K562 (cell line): ENCODE data around the gene PAQR7. TPM values are rescaled to one million over a fixed set of nuclear protein-coding genes. Genes with fewer than 3 reads are reported as not detected.
A peak's percentile ranks its signal among the peaks of the same experiment; 100 is the strongest.

Source experiments
- ATAC-seq: fragments of 200-7000 bp; cut with Tn5 transposase; 3 replicates; pipeline ENCODE4 v1.9.1; 2020; ENCODE audit warnings: moderate library complexity
- BruUV-seq: library from RNA; stranded (reverse); fragments of 400-500 nt; replicated peaks from 2 replicates; lab custom pipeline; 2021; lab: Mats Ljungman, UMichigan
- CTCF ChIA-PET: fragments of 300-600 bp; formaldehyde crosslinking; extraction: SDS; loops from one replicate; lab custom pipeline; 2021; ENCODE audit warnings: low intra/inter-chr PET ratio; lab: Yijun Ruan, JAX
- POLR2A ChIA-PET: fragments of 300-600, 350-650 bp; sonication (Branson Sonifier 250); formaldehyde crosslinking; extraction: SDS; loops from one replicate; lab custom pipeline; 2021; ENCODE audit warnings: antibody characterized with exemption, inconsistent platforms; lab: Yijun Ruan, JAX
- DNase-seq, 4 experiments: peaks; one replicate each; pipeline versions ENCODE4 v3.0.0 to v3.0.0-alpha.2; 2011 to 2018; ENCODE audit warnings: low spot score in 3 of 4, mixed read lengths in 3 of 4; ENCODE audit errors: extremely low read depth in 1 of 4
- FAIRE-seq: peaks from 2 replicates; lab custom pipeline; 2011; peaks lifted over from hg19 to GRCh38; lab: Jason Lieb, UNC
- H2AFZ ChIP-seq: 2 replicates; pipeline ENCODE4 v1.6.0; 2011; ENCODE audit warnings: low read depth, low read length, control low read depth, inconsistent platforms
- H3K27ac ChIP-seq: fragments of 200-600 bp; 3 replicates; pipeline ENCODE4 v1.8.0; 2011; ENCODE audit warnings: low read depth, mild to moderate bottlenecking, control low read depth, inconsistent platforms, low read length, moderate library complexity, mixed read lengths; ENCODE audit errors: extremely low read depth
- H3K27me3 ChIP-seq, 2 experiments: fragments of 300-600 bp in 1 of 2; 2 replicates in 1 of 2; 3 replicates in 1 of 2; pipeline versions ENCODE4 v1.6.0 to v1.8.0; 2011; ENCODE audit warnings: inconsistent platforms in 2 of 2, low read length in 2 of 2, mild to moderate bottlenecking in 1 of 2, mixed read lengths in 1 of 2, moderate library complexity in 1 of 2; ENCODE audit not compliant: control insufficient read depth in 2 of 2, insufficient read depth in 2 of 2
- H3K36me3 ChIP-seq: fragments of 300-600 bp; 3 replicates; pipeline ENCODE4 v1.8.0; 2011; ENCODE audit warnings: mild to moderate bottlenecking, low read length, inconsistent platforms; ENCODE audit not compliant: control insufficient read depth, insufficient read depth
- H3K4me1 ChIP-seq, 2 experiments: fragments of 200-600 bp in 1 of 2; replicated peaks in 1 of 2; 2 replicates in 1 of 2; 3 replicates in 1 of 2; pipeline versions ENCODE4 v1.5.1 to v1.8.0; 2011; ENCODE audit warnings: inconsistent platforms in 2 of 2, low read length in 2 of 2, mild to moderate bottlenecking in 1 of 2, mixed read lengths in 1 of 2, moderate library complexity in 1 of 2; ENCODE audit not compliant: control insufficient read depth in 2 of 2, insufficient read depth in 2 of 2
- H3K4me2 ChIP-seq: 2 replicates; pipeline ENCODE4 v1.6.1; 2011; ENCODE audit warnings: low read length, control low read depth, inconsistent platforms, mixed read lengths; ENCODE audit not compliant: insufficient read depth
- H3K4me3 ChIP-seq: fragments of 200-600 bp; sonication (generic), shearing (Covaris generic); 2 replicates; pipeline ENCODE4 v1.5.1; 2016; ENCODE audit warnings: control low read depth, inconsistent platforms
- H3K79me2 ChIP-seq: fragments of 200-600 bp; 3 replicates; pipeline ENCODE4 v1.8.0; 2011; ENCODE audit warnings: low read length, inconsistent platforms; ENCODE audit not compliant: control insufficient read depth, insufficient read depth
- H3K9ac ChIP-seq, 2 experiments: 2 replicates each; pipeline versions ENCODE4 v1.6.0 to v1.6.1; 2011; ENCODE audit warnings: low read depth in 2 of 2, low read length in 2 of 2, control low read depth in 1 of 2, inconsistent platforms in 1 of 2, mild to moderate bottlenecking in 1 of 2, mixed read lengths in 1 of 2; ENCODE audit not compliant: insufficient read depth in 1 of 2
- H3K9me1 ChIP-seq: one replicate; pipeline ENCODE4 v1.6.0; 2011; ENCODE audit warnings: inconsistent platforms, mild to moderate bottlenecking, low read length, moderate library complexity; ENCODE audit not compliant: control insufficient read depth, insufficient read depth
- H3K9me3 ChIP-seq: replicated peaks from 2 replicates; pipeline ENCODE4 v1.5.1; 2011; ENCODE audit warnings: low read depth, low read length, inconsistent platforms; ENCODE audit not compliant: control insufficient read depth, insufficient read depth
- H4K20me1 ChIP-seq: replicated peaks from 2 replicates; pipeline ENCODE4 v1.6.1; 2011; ENCODE audit warnings: low read length, inconsistent platforms, mixed read lengths; ENCODE audit not compliant: control insufficient read depth, insufficient read depth
- HINFP ChIP-seq: fragments of 450-650 bp; conservative IDR thresholded peaks from 2 replicates; pipeline ENCODE4 v1.6.1; 2016; ENCODE audit warnings: missing genetic modification characterization, low read depth, mild to moderate bottlenecking, control low read depth, missing compliant biosample characterization
- HNRNPUL1 ChIP-seq: fragments of 200-400 bp; formaldehyde crosslinking; IDR thresholded peaks from 2 replicates; pipeline ENCODE4 v1.6.1; 2017; ENCODE audit warnings: low read length
- KDM1A ChIP-seq, 2 experiments: fragments of 450-650 bp; IDR thresholded peaks; 2 replicates each; pipeline ENCODE4 v1.6.1; 2016; ENCODE audit warnings: mild to moderate bottlenecking in 2 of 2
- NR3C1 ChIP-seq: sonication (generic); formaldehyde crosslinking; IDR thresholded peaks from 2 replicates; pipeline ENCODE4 v1.8.1; 2022; ENCODE audit warnings: missing genetic modification reagents
- PHF8 ChIP-seq: fragments of 200-600 bp; sonication (generic); IDR thresholded peaks from 2 replicates; pipeline ENCODE4 v1.6.1; 2012; ENCODE audit warnings: mixed run types, mild to moderate bottlenecking, inconsistent platforms, low read length, moderate library complexity, borderline replicate concordance
- TCF15 ChIP-seq: fragments of 250-450 bp; sonication (Bioruptor Pico); IDR thresholded peaks from 2 replicates; pipeline ENCODE4 v1.8.0; 2022; ENCODE audit warnings: moderate library complexity, mild to moderate bottlenecking, inconsistent platforms
- ZBTB49 ChIP-seq: sonication (generic); formaldehyde crosslinking; IDR thresholded peaks from 2 replicates; pipeline ENCODE4 v1.8.0; 2022; ENCODE audit warnings: missing genetic modification reagents, mild to moderate bottlenecking, borderline replicate concordance
- ZFX ChIP-seq: sonication (generic); formaldehyde crosslinking; IDR thresholded peaks from 2 replicates; pipeline ENCODE4 v1.8.0; 2022; ENCODE audit warnings: mild to moderate bottlenecking, missing genetic modification reagents, moderate library complexity
- WGBS: fragments of 100-300 bp; shearing (Covaris generic); methylation state at CpG from one replicate; pipeline ENCODE4 v1.1.6; 2016; ENCODE audit warnings: low coverage, mixed read lengths; ENCODE audit not compliant: insufficient coverage; ENCODE audit errors: missing lambda C conversion rate; 5-methylcytosine and 5-hydroxymethylcytosine counted together
- in situ Hi-C: fragments of 300-500 bp; cut with MboI; formaldehyde crosslinking; loops from 4 replicates; pipeline ENCODE4 v1.15.0; 2018; ENCODE audit warnings: inconsistent platforms, mixed read lengths
- intact Hi-C: fragments of 100-400 bp; cut with micrococcal nuclease; formaldehyde crosslinking; loops from 2 replicates; pipeline ENCODE4 v1.14.2; 2022
- polyA plus RNA-seq, 8 experiments: library from polyadenylated mRNA; depleted of rRNA in 4 of 8; stranded (reverse) in 5 of 8; unstranded in 3 of 8; fragments of >200 nt; fragmentation: Nextera tagmentation in 2 of 8; fragmentation: Illumina TruSeq in 1 of 8; extraction: Ambion mirVana in 2 of 8; extraction: Trizol in 1 of 8; gene quantifications; 2 replicates each; pipeline versions ENCODE4 v1.2.1 to v1.2.3, GENCODE V29; 2011 to 2014; ENCODE audit warnings: inconsistent platforms in 1 of 8, missing spikeins in 1 of 8
- total RNA-seq, 7 experiments: library from RNA; depleted of rRNA in 6 of 7; stranded (reverse); fragments of >200 nt in 6 of 7; fragmentation: Illumina TruSeq in 2 of 7; extraction: Trizol in 2 of 7; gene quantifications; 2 replicates each; pipeline versions ENCODE4 v1.2.1 to v1.2.3, GENCODE V29; 2011 to 2021; ENCODE audit warnings: low replicate concordance in 1 of 7

Gene PAQR7
- total and polyA plus RNA-seq, 9 of the 15 experiments (the other 6 are each of a cell fraction or from before 2014, with no cell fraction given): 1.1 to 5.2 (median 2.6) TPM

GRCh38 chr1:25905680-25906643 lies 30.5 kb upstream of the PAQR7 start, which contains the start of gene STMN1 (continued):
- TF ChIP-seq HINFP: no peak
- TF ChIP-seq HNRNPUL1: no peak
- peak; percentile 83 for TF ChIP-seq NR3C1 (CRISPR knock-in tag)
- peak; percentile 70; the same call in 1 of the 2 replicates for TF ChIP-seq PHF8

GRCh38 chr1:25904943-25905679 lies 29.6 kb upstream of the PAQR7 start:
- H3K9me1 ChIP-seq: peaks cover 9% of the 10 kb centered on the region
- DNase-seq: peak; percentile 96 to 99 (median 98)
- TF ChIP-seq ZFX: no peak
- no peak for TF ChIP-seq TCF15
- TF ChIP-seq KDM1A (IDR thresholded peaks at IDR 0.05): no peak
- TF ChIP-seq ZBTB49: no peak

More at GRCh38 chr1:25904943-25905679, 29.6 kb upstream of the PAQR7 start:
- H4K20me1 ChIP-seq: peaks cover 25% of the 10 kb centered on the region
- no peaks in the 10 kb centered on the region for H3K27me3 ChIP-seq
- ATAC-seq (peak; percentile 90), FAIRE-seq (peak; percentile 57)
- no peaks in the 10 kb centered on the region for H3K9me3 ChIP-seq
- peak overlapping the region; percentile 83 to 95 for H3K9ac ChIP-seq
- H3K79me2 ChIP-seq: peaks cover 58% of the 10 kb centered on the region
- peaks cover 46% of the 10 kb centered on the region for H3K36me3 ChIP-seq
- H3K4me3 ChIP-seq: peak overlapping the region; percentile 78
- intact Hi-C loops (loop anchor here (1.0 kb wide), 1 partner anchor 93 kb away; the partner anchor contains the start of gene PAFAH2), in situ Hi-C loops (no loop called here)
- H2AFZ ChIP-seq: no peak overlapping the region
- H3K4me2 ChIP-seq: peak overlapping the region; percentile 79
- peaks cover 13 to 24% of the 10 kb centered on the region in 2 experiments; a peak in 4 of 5 replicates for H3K4me1 ChIP-seq
- CTCF ChIA-PET: interaction anchor here (1.4 to 2.7 kb wide), 2 partner anchors 10 to 93 kb away, joined by 3 to 19 read pairs; partner anchors contain the start of gene PAFAH2
- POLR2A ChIA-PET: interaction anchor here (0.6 to 4.6 kb wide), 24 partner anchors 9 to 370 kb away, joined by 3 to 33 read pairs (median 4); partner anchors contain the start of genes MTFR1L and PAFAH2
- H3K27ac ChIP-seq: peak overlapping the region; percentile 93
- BruUV-seq: TSS peak; percentile 37
- under 1% methylated on average over 28 of the region's 34 CpGs for WGBS
